Measurements from ENCODE around the gene ITGB3. TPM values are rescaled to one million over a fixed set of nuclear protein-coding genes. Genes with fewer than 3 reads are reported as not detected.

Gene ITGB3
- total RNA-seq, 5 donors from 2014 or later (not counting 1 experiment from before 2014, with no cell fraction given), result 0.22 to 3.8 (median 0.26) TPM

DNA sequence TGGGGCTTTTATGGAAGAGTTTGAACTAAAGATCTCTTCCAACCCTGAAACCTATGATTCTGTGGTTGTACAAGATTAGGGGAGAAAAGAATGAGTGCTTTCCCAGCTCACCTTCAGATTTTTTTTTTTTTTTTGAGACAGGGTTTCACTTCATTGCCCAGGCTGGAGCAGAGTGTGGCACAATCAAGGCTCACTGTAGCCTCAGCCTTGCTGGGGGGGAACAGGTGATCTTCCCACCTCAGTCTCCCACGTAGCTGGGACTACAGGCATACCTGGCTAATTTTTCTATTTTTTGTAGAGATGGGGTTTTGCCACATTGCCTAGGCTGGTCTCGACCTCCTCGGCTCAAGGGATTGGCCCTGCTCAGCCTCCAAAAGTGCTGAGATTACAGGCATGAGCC lies 21.8 kb upstream of the ITGB3 start:
- H3K27me3 Mint-ChIP-seq, result peaks cover 4 to 6% of the 10 kb centered on the region in 2 donors
- H3K36me3 ChIP-seq (ENCODE audit: control insufficient read depth in 2 of 2, extremely low read depth in 1 of 2, insufficient read depth in 1 of 2, low read length in 1 of 2), result no peaks in the 10 kb centered on the region
- no peaks in the 10 kb centered on the region for H3K9me3 ChIP-seq
- no peak for ATAC-seq (replicated peaks in 1 of 4)
- POLR2A ChIA-PET, result no interaction called here
- CTCF ChIA-PET, result no interaction called here
- H3K27ac Mint-ChIP-seq, result peak overlapping the region in 1 of 2 donors; percentile 32
- H3K27ac ChIP-seq (ENCODE audit: low read length), result no peak overlapping the region
- peaks cover 0 to 5% of the 10 kb centered on the region in 2 experiments for H3K27me3 ChIP-seq (replicated peaks in 1 of 2; ENCODE audit: control insufficient read depth in 2 of 2, extremely low read depth in 1 of 2, insufficient read depth in 2 of 2, low read length in 1 of 2)
- 95% methylated on average over 2 of the region's 3 CpGs for WGBS (ENCODE audit: insufficient coverage)
- peaks cover 5 to 8% of the 10 kb centered on the region in 2 experiments for H3K4me1 ChIP-seq (ENCODE audit: control insufficient read depth in 1 of 2, extremely low read depth in 1 of 2, insufficient read depth in 2 of 2, low read length in 2 of 2)
- no peak for DNase-seq
- H3K4me3 ChIP-seq (ENCODE audit: control insufficient read depth in 1 of 2, extremely low read depth in 1 of 2, low read length in 1 of 2), result no peak overlapping the region
- no peak overlapping the region for H3K4me3 Mint-ChIP-seq
- peaks cover 12 to 17% (median 15%) of the 10 kb centered on the region in 3 donors for H3K4me1 Mint-ChIP-seq
- H3K36me3 Mint-ChIP-seq, result no peaks in the 10 kb centered on the region
- H3K9me3 Mint-ChIP-seq, result no peaks in the 10 kb centered on the region

DNA sequence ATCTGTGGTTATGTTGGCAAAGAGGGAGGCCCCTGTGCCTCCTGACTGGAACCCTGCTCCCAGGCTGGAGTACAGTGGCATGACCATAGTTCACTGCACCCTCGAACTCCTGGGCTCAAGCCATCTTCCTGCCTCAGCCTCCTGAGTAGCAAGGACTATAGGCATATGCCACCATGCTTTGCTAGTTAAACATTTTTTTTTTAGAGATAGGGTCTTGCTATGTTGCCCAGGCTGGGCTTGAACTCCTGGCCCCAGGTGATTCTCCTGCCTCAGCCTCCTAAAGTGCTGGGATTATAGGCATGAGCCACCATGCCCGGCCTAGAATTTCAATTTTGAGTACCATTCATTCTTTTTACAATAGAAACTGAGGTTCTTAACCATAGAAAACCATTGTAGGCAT lies 21.2 kb upstream of the ITGB3 start:
- ChIA-PET POLR2A (no interaction called here), CTCF (interaction anchor here in 1 of 2 donors (0.7 kb wide), 1 partner anchor 53 kb away, joined by 4 read pairs; no protein-coding TSS in a partner anchor)
- H3K9me3 ChIP-seq, result no peaks in the 10 kb centered on the region
- H3K27me3 Mint-ChIP-seq, result peaks cover 4 to 6% of the 10 kb centered on the region in 2 donors
- H3K4me1 Mint-ChIP-seq, result peaks cover 12 to 17% (median 15%) of the 10 kb centered on the region in 3 donors
- H3K27ac Mint-ChIP-seq, result no peak overlapping the region
- H3K9me3 Mint-ChIP-seq, result no peaks in the 10 kb centered on the region
- no peak for ATAC-seq (replicated peaks in 1 of 4)
- DNase-seq, result no peak
- H3K36me3 Mint-ChIP-seq, result no peaks in the 10 kb centered on the region
- H3K27me3 ChIP-seq (replicated peaks in 1 of 2; ENCODE audit: control insufficient read depth in 2 of 2, extremely low read depth in 1 of 2, insufficient read depth in 2 of 2, low read length in 1 of 2), result peaks cover 0 to 5% of the 10 kb centered on the region in 2 experiments
- H3K4me1 ChIP-seq (ENCODE audit: control insufficient read depth in 1 of 2, extremely low read depth in 1 of 2, insufficient read depth in 2 of 2, low read length in 2 of 2), result peaks cover 5 to 8% of the 10 kb centered on the region in 2 experiments
- H3K36me3 ChIP-seq (ENCODE audit: control insufficient read depth in 2 of 2, extremely low read depth in 1 of 2, insufficient read depth in 1 of 2, low read length in 1 of 2), result no peaks in the 10 kb centered on the region
- WGBS (ENCODE audit: insufficient coverage), result 71% methylated on average over 1 of the region's 2 CpGs
- no peak overlapping the region for H3K27ac ChIP-seq (ENCODE audit: low read length)
- H3K4me3 Mint-ChIP-seq, result no peak overlapping the region
- no peak overlapping the region for H3K4me3 ChIP-seq (ENCODE audit: control insufficient read depth in 1 of 2, extremely low read depth in 1 of 2, low read length in 1 of 2)

DNA sequence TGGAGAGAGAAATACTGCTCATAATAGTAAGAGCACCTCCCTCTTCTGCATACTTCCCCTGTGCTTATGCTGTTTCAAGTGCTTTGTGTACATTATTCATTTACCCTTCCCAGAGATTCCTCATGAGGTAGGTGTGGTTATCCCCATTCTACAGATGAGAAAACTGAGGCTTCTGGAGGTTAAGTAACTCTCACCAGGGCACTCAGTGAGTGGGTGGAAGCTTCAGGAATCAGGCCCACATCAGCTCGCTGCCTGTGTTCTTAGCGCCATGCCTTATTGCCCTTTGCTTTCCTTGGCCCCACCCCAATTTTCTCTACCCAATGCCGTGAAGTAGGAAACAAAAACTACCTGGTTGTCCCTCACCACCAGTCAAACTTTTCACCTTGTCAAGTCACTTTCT lies 18.1 kb upstream of the ITGB3 start:
- Mint-ChIP-seq H3K27me3 (peaks cover 3 to 4% of the 10 kb centered on the region in 2 donors), H3K36me3 (no peaks in the 10 kb centered on the region), H3K4me1 (peaks cover 3 to 15% (median 7%) of the 10 kb centered on the region in 3 donors), H3K4me3 (no peak overlapping the region), H3K27ac (no peak overlapping the region), H3K9me3 (no peaks in the 10 kb centered on the region)
- 78% methylated on average over 3 of the region's 3 CpGs for WGBS (ENCODE audit: insufficient coverage)
- POLR2A ChIA-PET, result no interaction called here
- Histone ChIP-seq H3K9me3 (no peaks in the 10 kb centered on the region), H3K4me1 (ENCODE audit: control insufficient read depth in 1 of 2, extremely low read depth in 1 of 2, insufficient read depth in 2 of 2, low read length in 2 of 2) (peaks cover 0 to 3% of the 10 kb centered on the region in 2 experiments), H3K27ac (ENCODE audit: low read length) (no peak overlapping the region), H3K36me3 (ENCODE audit: control insufficient read depth in 2 of 2, extremely low read depth in 1 of 2, insufficient read depth in 1 of 2, low read length in 1 of 2) (no peaks in the 10 kb centered on the region), H3K27me3 (replicated peaks in 1 of 2; ENCODE audit: control insufficient read depth in 2 of 2, extremely low read depth in 1 of 2, insufficient read depth in 2 of 2, low read length in 1 of 2) (peaks cover 0 to 7% of the 10 kb centered on the region in 2 experiments), H3K4me3 (ENCODE audit: control insufficient read depth in 1 of 2, extremely low read depth in 1 of 2, low read length in 1 of 2) (no peak overlapping the region)
- CTCF ChIA-PET, result no interaction called here
- no peak for ATAC-seq (replicated peaks in 1 of 4)
- DNase-seq, result no peak

DNA sequence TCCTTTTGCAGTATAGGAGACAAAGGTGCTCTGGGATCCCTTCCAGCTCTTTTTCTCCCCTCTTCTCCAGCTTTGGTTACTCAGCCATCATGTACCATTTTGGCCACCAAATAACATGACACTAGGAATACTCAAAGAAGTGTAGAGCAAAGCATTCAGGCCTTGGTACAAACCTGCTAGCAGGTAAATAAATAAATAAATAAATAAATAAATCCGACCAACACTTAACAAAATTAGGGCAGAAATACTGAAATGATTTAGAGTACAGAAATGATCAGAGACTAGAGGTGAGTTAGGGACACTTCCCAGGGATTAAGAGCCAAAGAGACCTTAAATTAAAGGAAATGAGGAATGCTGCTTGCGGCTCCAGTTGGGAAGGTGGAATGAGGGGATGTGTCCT lies 17.7 kb upstream of the ITGB3 start:
- no peak overlapping the region for H3K4me3 ChIP-seq (ENCODE audit: control insufficient read depth in 1 of 2, extremely low read depth in 1 of 2, low read length in 1 of 2)
- no peak overlapping the region for H3K27ac ChIP-seq (ENCODE audit: low read length)
- WGBS (ENCODE audit: insufficient coverage), result 100% methylated on average over 1 of the region's 2 CpGs
- peaks cover 0 to 4% of the 10 kb centered on the region in 2 experiments for H3K27me3 ChIP-seq (replicated peaks in 1 of 2; ENCODE audit: control insufficient read depth in 2 of 2, extremely low read depth in 1 of 2, insufficient read depth in 2 of 2, low read length in 1 of 2)
- no peak for DNase-seq
- H3K36me3 ChIP-seq (ENCODE audit: control insufficient read depth in 2 of 2, extremely low read depth in 1 of 2, insufficient read depth in 1 of 2, low read length in 1 of 2), result no peaks in the 10 kb centered on the region
- Mint-ChIP-seq H3K36me3 (no peaks in the 10 kb centered on the region), H3K9me3 (no peaks in the 10 kb centered on the region), H3K27me3 (no peaks in the 10 kb centered on the region), H3K4me3 (no peak overlapping the region), H3K4me1 (peaks cover 0 to 14% (median 8%) of the 10 kb centered on the region in 3 donors), H3K27ac (no peak overlapping the region)
- POLR2A ChIA-PET, result no interaction called here
- CTCF ChIA-PET, result no interaction called here
- peaks cover 0 to 3% of the 10 kb centered on the region in 2 experiments for H3K4me1 ChIP-seq (ENCODE audit: control insufficient read depth in 1 of 2, extremely low read depth in 1 of 2, insufficient read depth in 2 of 2, low read length in 2 of 2)
- ATAC-seq (replicated peaks in 1 of 4), result no peak
- no peaks in the 10 kb centered on the region for H3K9me3 ChIP-seq

DNA sequence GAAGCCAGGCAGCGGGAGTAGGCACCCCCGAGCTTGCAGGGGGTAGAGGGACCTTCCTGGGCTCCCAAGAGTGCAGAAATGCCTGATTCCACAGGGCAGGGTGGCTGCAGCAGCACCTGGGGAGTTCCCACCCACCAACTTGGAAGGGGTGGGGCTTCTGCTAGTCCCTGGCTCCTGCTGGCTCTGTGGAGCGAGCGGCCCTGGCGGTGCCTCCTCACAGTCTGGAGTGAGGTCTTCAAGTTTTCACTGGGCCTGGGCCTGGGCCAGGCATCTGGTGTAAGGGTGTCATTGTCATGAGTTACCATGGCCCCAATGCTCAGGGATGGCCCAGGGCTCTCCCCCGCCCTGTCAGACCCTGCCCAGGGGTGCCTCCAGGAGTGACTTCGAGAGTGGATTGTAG lies 15.8 kb upstream of the ITGB3 start:
- POLR2A ChIA-PET, result no interaction called here
- H3K9me3 Mint-ChIP-seq, result no peaks in the 10 kb centered on the region
- H3K36me3 Mint-ChIP-seq, result no peaks in the 10 kb centered on the region
- no peak overlapping the region for H3K27ac Mint-ChIP-seq
- Histone ChIP-seq H3K9me3 (no peaks in the 10 kb centered on the region), H3K4me3 (ENCODE audit: control insufficient read depth in 1 of 2, extremely low read depth in 1 of 2, low read length in 1 of 2) (no peak overlapping the region), H3K4me1 (ENCODE audit: control insufficient read depth in 1 of 2, extremely low read depth in 1 of 2, insufficient read depth in 2 of 2, low read length in 2 of 2) (peaks cover 0 to 3% of the 10 kb centered on the region in 2 experiments), H3K36me3 (ENCODE audit: control insufficient read depth in 2 of 2, extremely low read depth in 1 of 2, insufficient read depth in 1 of 2, low read length in 1 of 2) (no peaks in the 10 kb centered on the region), H3K27me3 (replicated peaks in 1 of 2; ENCODE audit: control insufficient read depth in 2 of 2, extremely low read depth in 1 of 2, insufficient read depth in 2 of 2, low read length in 1 of 2) (peaks cover 0 to 7% of the 10 kb centered on the region in 2 experiments), H3K27ac (ENCODE audit: low read length) (no peak overlapping the region)
- CTCF ChIA-PET, result interaction anchor here in 1 of 2 donors (0.5 kb wide), 1 partner anchor 429 kb away, joined by 3 read pairs; no protein-coding TSS in a partner anchor
- no peak for DNase-seq
- H3K27me3 Mint-ChIP-seq, result peaks cover 3 to 6% of the 10 kb centered on the region in 2 donors
- no peak overlapping the region for H3K4me3 Mint-ChIP-seq
- peaks cover 0 to 14% (median 8%) of the 10 kb centered on the region in 3 donors for H3K4me1 Mint-ChIP-seq
- ATAC-seq (replicated peaks in 1 of 4), result no peak
- 87% methylated on average over 7 of the region's 7 CpGs for WGBS (ENCODE audit: insufficient coverage)

DNA sequence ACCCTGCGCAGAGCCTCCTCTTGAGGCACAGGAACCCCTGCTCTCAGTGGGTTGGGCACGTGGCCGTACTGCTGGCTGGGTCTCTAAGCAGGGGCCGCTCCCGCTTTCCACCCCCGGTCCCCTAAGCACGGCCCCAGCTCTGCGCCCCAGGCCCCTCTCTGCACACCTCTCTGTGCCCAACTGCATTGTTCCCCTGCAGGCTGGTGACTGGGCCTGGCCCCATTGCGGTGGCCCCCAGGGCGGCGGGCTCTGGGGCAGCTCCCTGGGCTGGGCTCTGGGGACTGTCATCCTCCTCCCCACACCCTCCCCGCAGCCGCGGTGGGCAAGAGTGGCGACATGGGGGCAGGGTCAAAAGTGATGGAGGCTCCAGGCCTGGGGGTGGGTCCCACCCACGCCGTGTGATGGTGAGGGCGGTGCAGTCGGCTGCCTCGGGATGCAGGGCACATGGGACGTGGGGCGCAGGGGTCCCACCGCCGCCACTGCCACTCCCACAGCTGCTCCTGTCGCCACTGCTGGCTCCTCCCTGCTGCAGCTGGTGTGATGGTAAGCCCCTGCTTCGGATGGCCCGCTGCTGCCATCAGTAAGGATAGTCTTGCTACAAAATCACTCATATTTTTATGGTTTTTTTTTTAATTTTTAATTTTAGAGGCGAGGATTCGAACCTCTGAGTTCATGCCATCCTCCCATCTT lies 15.2 kb upstream of the ITGB3 start:
- H3K9me3 ChIP-seq, result no peaks in the 10 kb centered on the region
- Mint-ChIP-seq H3K4me3 (no peak overlapping the region), H3K4me1 (peaks cover 0 to 14% (median 8%) of the 10 kb centered on the region in 3 donors), H3K9me3 (no peaks in the 10 kb centered on the region), H3K27me3 (peaks cover 3 to 6% of the 10 kb centered on the region in 2 donors), H3K36me3 (no peaks in the 10 kb centered on the region), H3K27ac (no peak overlapping the region)
- ChIA-PET CTCF (interaction anchor here in 1 of 2 donors (0.6 kb wide), 1 partner anchor 39 kb away, joined by 7 read pairs; no protein-coding TSS in a partner anchor), POLR2A (no interaction called here)
- no peak overlapping the region for H3K27ac ChIP-seq (ENCODE audit: low read length)
- peaks cover 0 to 3% of the 10 kb centered on the region in 2 experiments for H3K4me1 ChIP-seq (ENCODE audit: control insufficient read depth in 1 of 2, extremely low read depth in 1 of 2, insufficient read depth in 2 of 2, low read length in 2 of 2)
- H3K27me3 ChIP-seq (replicated peaks in 1 of 2; ENCODE audit: control insufficient read depth in 2 of 2, extremely low read depth in 1 of 2, insufficient read depth in 2 of 2, low read length in 1 of 2), result peaks cover 0 to 7% of the 10 kb centered on the region in 2 experiments
- DNase-seq (no peak), ATAC-seq (replicated peaks in 1 of 4) (no peak)
- H3K4me3 ChIP-seq (ENCODE audit: control insufficient read depth in 1 of 2, extremely low read depth in 1 of 2, low read length in 1 of 2), result no peak overlapping the region
- no peaks in the 10 kb centered on the region for H3K36me3 ChIP-seq (ENCODE audit: control insufficient read depth in 2 of 2, extremely low read depth in 1 of 2, insufficient read depth in 1 of 2, low read length in 1 of 2)
- 94% methylated on average over 18 of the region's 29 CpGs for whole genome bisulfite sequencing (ENCODE audit: insufficient coverage)
